GM18520 (cell line): Measurements from ENCODE around the gene PPP1R3A.

ENCODE experiments used
- ATAC-seq: cut with Tn5 transposase; IDR thresholded peaks from one replicate; pipeline ENCODE4 v1.9.1; 2021; ENCODE audit not compliant: unreplicated experiment

PPP1R3A gene

DNA sequence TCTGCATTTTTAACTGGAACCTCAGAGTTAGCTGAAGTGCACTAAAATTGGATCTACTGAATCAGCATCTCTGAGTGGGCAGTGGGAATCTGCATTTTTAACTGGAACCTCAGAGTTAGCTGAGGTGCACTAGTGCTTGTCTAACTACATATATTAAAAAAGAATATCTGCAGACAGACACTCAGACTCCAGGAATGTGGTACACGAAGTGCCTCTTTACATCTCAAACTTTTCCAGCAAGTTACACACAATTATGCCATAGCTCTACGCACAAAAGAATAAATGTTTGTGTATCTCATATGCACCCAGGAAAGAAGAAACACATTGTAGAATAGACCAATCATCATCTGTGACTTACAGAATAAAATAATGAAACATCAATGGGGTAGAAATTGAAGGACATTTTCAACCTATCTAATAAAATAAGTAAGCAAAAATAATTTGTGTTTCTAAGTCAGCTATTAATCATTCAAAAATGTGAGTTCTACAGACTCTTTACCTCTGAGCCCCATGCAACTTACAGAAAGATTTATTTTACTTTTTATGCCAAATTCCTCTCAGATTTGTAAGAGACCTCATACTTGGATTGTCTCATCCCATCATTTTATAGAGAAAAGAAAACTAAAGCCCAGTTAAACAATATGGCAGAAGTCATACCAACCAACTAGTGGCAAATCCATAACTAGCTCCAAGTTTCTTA lies 28.3 kb downstream of the PPP1R3A start:
- peak; percentile 6 for ATAC-seq

DNA sequence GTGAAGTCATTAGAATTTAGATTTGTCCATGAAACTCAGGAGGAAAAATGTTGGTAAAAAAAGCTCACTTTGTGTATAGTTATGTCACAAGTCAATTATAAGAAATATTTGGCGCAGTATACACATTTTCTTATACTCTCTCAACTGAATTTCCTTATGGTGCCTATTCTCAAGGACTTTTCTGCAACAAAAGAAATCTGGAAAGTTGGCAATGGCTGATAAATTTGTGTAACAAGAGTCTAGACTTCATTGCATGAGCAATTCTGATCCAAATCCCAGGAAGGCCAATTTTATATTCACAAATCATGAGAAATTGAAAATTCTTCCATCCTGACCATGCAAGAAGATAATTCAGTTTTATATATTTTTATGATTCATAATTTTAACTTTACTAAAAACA lies 35.7 kb downstream of the PPP1R3A start:
- ATAC-seq: no peak

DNA sequence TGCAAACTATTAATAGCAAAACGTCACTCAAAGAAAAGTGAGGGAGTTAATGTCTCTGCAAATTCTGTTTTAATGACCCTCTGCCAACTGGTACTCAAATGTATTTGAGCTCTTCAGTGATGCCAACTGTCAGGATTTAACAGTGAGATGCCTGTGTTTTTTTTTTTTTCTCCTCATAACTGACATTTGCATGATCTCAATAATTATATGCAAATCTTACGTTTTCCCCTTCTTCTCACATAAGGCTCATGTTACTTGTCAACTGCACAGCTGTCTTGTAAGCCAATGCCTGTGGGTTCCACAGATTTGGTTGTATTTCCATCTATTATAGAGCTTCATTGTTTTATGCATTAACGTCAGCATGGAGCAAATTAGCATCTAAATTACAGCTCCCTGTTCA lies 38.2 kb downstream of the PPP1R3A start:
- ATAC-seq: no peak

DNA sequence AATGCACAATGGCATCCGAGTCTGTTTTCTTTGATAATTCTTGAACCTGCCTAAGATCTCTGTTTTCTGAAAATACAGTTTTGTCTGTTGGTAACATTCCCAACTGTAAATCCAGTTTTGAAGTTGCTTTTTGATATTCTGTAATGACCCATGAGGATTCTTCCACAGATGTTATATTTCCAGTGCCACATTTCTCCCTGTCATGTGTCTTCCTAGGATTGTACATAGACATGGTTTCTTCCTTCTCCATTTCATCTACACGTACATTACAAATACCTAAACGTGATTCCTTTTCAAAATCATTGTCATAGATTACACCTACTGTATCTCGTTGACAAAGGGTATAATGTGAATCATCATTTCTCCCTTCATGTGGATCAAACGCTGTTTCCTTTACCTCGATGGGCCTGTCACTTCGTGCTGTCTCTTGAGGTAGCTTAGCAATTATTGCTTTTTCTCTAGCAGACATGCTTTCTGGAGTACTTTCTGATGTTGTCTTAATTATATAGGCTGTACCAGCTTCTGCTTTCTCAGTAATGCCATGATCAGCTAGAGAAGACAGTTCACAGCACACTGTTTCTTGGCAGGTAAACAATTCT lies 40.3 kb downstream of the PPP1R3A start:
- no peak for ATAC-seq

DNA sequence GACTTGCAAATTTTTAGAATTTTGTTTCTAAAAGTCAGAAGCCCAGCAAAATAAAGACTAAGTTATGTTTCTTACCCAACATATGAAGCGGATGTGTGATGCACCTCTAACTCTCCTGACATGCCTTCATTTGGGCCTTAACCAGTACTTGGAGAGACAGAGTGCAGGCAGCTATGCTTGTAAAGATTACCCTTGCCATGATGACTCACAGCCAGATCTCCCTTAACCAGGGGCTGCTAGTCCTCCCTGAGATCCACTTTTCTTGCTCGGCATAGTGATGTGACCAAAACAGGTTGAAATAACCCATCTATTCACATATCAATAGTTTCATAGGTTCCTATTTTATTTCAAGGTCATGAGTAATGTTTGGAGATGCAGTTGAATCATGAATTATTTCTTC lies 43.6 kb downstream of the PPP1R3A start:
- ATAC-seq: no peak

DNA sequence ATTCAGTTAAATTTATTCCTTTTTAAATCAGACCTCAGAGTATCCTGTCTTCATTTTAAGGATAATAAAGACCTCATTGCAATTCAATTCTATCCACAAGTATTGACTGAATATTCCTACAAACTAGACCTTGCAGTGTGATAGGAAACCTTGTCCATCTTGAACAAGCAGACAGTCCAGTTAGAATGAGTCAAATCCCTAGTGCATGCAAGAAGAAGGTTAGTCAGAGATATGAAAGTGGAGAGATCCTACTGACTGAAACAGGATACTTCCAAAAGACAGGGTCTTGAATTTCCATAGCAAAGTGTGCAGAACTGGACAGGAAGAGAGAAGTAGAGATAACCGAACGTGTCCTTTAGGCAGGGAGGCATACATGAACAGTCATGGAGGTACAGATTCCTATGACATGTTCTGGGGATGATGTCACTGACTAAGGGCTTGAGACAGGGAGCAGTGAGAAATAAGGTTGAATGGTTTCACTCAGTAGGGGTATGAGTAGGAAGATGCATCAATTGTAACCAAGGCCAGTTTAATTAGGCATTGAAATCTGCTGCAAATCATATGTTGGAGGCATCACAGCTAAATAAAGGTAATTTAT lies 45.2 kb downstream of the PPP1R3A start:
- no peak for ATAC-seq

DNA sequence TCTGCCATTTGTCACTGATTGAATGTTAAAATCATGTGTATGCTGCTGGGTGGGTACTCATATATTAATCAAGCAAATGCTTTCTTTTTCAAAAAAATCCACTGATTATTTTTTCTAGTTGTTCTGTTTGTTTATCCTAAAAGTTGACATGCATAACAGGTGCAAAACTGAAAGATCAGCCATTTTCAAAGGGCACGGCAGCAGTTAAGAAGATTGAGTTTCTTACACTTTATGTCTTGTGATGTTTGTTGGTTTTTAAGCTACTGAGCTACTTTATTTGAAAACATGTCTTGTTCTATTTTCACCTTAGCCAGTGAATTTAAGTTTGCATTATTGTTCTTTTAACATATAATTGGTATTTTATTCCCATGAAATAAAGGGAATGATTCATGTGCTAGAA lies 45.8 kb downstream of the PPP1R3A start:
- ATAC-seq: no peak

DNA sequence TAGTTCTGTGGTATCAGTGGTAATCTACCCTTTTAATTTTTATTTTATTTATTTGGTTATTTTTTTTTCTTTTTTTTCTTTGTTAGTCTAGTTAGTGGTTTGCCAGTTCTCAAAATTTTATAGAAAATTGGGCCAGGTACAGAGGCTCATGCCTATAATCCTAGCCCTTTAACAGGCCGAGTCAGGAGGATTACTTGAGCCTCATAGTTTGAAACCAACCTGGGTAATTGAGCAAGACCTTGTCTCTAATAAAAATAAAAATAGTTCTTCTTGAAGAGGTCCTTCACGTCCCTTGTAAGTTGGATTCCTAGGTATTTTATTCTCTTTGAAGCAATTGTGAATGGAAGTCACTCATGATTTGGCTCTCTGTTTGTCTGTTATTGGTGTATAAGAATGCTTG lies 51.5 kb downstream of the PPP1R3A start:
- no peak for ATAC-seq

DNA sequence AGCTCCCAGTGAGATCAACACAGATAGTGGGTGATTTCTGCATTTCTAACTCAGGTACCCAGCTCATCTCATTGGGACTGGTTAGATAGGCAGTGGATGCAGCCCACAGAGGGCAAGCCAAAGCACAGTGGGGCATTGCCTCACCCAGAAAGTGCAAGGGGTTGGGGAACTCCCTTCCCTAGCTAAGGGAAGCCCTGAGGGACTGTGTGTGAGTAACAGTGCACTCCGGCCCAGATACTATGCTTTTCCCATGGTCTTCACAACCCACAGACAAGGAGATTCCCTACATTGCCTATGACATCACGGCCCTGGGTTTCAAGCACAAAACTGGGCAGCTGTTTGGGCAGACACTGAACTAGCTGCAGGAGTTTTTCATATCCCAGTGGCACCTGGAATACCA lies 62.8 kb downstream of the PPP1R3A start:
- no peak for ATAC-seq

DNA sequence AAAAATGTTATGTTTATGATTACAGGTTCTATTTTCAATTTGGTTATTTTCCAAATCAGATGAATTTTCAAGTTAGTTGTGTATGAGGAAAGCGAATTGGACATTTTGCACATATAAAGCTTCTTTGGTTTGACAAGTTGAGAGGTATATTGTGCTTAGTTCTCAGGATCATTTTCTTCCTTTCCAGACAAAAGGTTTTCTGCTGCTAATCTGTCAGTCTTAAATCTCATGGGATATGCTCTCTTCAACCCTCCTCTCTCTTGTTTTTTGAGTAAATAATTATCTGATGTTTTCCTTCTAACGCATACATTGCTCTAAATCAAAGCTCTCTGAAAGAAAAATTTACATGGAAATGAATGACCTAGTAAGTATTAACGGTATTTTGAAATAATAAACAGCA lies 77.9 kb downstream of the PPP1R3A start:
- ATAC-seq: no peak

DNA sequence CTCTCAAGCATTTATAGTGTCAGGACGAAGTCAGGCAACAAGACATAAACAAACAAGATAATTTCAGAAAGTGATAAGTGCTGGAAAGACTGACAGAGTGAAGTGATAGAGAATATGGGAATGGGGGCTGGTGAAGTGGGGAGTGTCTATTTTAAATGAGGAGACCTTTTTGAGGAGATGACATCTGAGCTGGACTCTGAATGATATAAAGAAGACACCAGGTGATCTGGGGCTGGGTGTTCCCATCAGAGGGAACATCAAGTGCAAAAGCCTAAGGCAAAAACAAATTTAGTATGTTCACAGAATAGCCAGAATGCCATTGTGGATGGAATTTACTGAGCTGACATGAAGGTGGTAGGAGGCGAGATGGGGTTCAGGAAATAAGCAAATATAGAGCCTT lies 83.4 kb downstream of the PPP1R3A start:
- no peak for ATAC-seq

DNA sequence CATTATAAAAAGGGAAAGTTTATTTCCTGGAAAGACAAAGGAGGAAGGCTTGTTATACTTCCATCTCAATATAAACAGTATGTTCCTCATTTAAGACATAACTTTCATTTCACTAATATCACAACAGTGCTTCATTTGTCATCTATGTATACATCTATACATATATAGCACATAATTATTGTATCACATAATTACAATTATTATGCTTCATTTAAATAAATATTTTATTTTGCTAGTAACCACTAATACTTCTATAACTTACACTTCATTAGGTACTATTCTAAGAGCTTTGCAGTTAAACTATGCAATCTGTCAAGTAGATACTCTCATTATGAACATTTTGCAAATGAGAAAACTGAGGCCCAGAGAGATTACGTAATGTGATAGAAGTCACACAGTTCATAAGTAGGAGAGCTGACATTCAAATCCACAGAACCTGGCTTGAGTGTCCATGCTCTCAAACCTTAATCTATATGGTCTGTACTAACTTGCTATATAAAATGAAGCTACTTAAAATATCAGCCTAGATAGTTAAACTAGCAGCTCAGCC lies 86.5 kb downstream of the PPP1R3A start:
- no peak for ATAC-seq

DNA sequence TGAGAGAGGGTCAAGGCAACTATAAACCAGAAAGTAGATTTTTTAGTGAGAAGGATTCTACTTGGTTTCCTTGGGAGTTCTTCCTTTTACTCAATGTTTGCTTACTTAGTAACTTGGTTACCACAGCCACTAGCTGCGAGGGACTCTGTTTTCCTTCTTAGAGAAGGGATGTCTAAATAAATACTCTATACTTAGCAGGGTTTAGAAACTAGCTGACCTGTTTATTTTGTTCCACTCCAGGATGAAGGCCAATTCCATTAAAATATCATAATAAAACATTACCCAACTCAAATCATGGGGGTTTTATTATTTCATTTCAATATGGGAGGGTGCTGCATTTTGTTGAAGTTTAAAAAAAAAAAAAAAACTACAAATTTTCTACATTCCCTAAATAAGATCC lies 87.3 kb downstream of the PPP1R3A start:
- no peak for ATAC-seq

DNA sequence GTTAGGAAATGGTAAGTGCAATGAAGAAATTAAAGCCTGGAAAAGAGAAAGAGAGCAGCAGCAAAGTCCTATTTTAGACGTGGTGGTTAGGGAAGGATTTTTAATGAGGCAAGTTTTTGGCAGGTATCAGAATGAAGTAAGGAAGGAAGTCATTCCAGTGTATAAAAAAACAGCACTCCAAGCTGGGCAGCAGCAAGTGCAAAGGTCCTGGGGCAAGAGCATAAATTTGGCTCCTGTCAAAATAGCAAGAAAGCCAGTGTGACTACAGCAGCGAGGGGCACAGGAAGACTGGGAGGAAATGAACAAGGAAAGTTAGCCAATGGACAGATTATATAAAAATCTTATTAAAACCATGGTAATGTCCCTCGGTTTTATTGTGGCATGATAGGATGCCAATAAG lies 90.2 kb downstream of the PPP1R3A start:
- ATAC-seq: no peak
